Keratinocyte (primary cell): ENCODE data around the gene EDN2. TPM values are rescaled to one million over a fixed set of nuclear protein-coding genes. Genes with fewer than 3 reads are reported as not detected.

Source experiments
- DNase-seq: peaks from one replicate; pipeline ENCODE4 v3.0.0-alpha.2; 2011; ENCODE audit warnings: low read depth, missing footprints, low spot score
- FAIRE-seq: peaks from 2 replicates; lab custom pipeline; 2011; peaks lifted over from hg19 to GRCh38; lab: Jason Lieb, UNC
- H2AFZ ChIP-seq: 2 replicates; pipeline ENCODE4 v1.6.0; 2012; ENCODE audit warnings: low read length, control low read depth, inconsistent platforms; ENCODE audit not compliant: control insufficient read depth
- H3K27ac ChIP-seq: 2 replicates; pipeline ENCODE4 v1.5.1; 2011; ENCODE audit warnings: low read length; ENCODE audit not compliant: control insufficient read depth, insufficient read depth
- H3K27me3 ChIP-seq: 3 replicates; pipeline ENCODE4 v1.6.0; 2011; ENCODE audit warnings: low read length; ENCODE audit not compliant: control insufficient read depth, insufficient read depth; ENCODE audit errors: extremely low read depth
- H3K36me3 ChIP-seq, 2 experiments: 2 replicates in 1 of 2; 3 replicates in 1 of 2; pipeline ENCODE4 v1.5.1; 2011; ENCODE audit warnings: low read length in 2 of 2, mild to moderate bottlenecking in 1 of 2; ENCODE audit not compliant: control insufficient read depth in 2 of 2, insufficient read depth in 2 of 2; ENCODE audit errors: extremely low read depth in 1 of 2
- H3K4me1 ChIP-seq: 3 replicates; pipeline ENCODE4 v1.5.1; 2011; ENCODE audit warnings: low read length; ENCODE audit not compliant: control insufficient read depth, insufficient read depth; ENCODE audit errors: extremely low read depth
- H3K4me2 ChIP-seq: 3 replicates; pipeline ENCODE4 v1.6.0; 2011; ENCODE audit warnings: low read depth, low read length; ENCODE audit not compliant: control insufficient read depth, insufficient read depth; ENCODE audit errors: extremely low read depth
- H3K4me3 ChIP-seq, 3 experiments: fragments of 200-600 bp in 1 of 3; sonication (generic) in 1 of 3; 2 replicates in 2 of 3; 3 replicates in 1 of 3; pipeline ENCODE4 v1.5.1; 2011 to 2016; ENCODE audit warnings: low read length in 3 of 3, mild to moderate bottlenecking in 3 of 3, control low read depth in 2 of 3, inconsistent platforms in 1 of 3, low read depth in 1 of 3, mixed read lengths in 1 of 3, mixed run types in 1 of 3, moderate library complexity in 1 of 3; ENCODE audit not compliant: control insufficient read depth in 2 of 3, insufficient read depth in 2 of 3; ENCODE audit errors: extremely low read depth in 1 of 3
- H3K79me2 ChIP-seq: 2 replicates; pipeline ENCODE4 v1.6.0; 2012; ENCODE audit warnings: low read length; ENCODE audit not compliant: control insufficient read depth, insufficient read depth
- H3K9ac ChIP-seq: 3 replicates; pipeline ENCODE4 v1.6.0; 2011; ENCODE audit warnings: low read length; ENCODE audit not compliant: control insufficient read depth, insufficient read depth; ENCODE audit errors: extremely low read depth
- H3K9me1 ChIP-seq: 3 replicates; pipeline ENCODE4 v1.6.0; 2011; ENCODE audit warnings: low read length; ENCODE audit not compliant: control insufficient read depth, insufficient read depth; ENCODE audit errors: extremely low read depth
- H3K9me3 ChIP-seq: 2 replicates; pipeline ENCODE4 v1.5.1; 2012; ENCODE audit warnings: low read depth, low read length; ENCODE audit not compliant: control insufficient read depth
- H4K20me1 ChIP-seq: 3 replicates; pipeline ENCODE4 v1.6.0; 2011; ENCODE audit warnings: low read length; ENCODE audit not compliant: control insufficient read depth, insufficient read depth; ENCODE audit errors: extremely low read depth
- CTCF ChIP-seq, 3 experiments: IDR thresholded peaks in 1 of 3; conservative IDR thresholded peaks in 1 of 3; optimal IDR thresholded peaks in 1 of 3; 2 replicates in 2 of 3; 3 replicates in 1 of 3; pipeline versions ENCODE3 to v1.5.1; 2011; ENCODE audit warnings: low read length in 3 of 3, mild to moderate bottlenecking in 3 of 3, moderate library complexity in 2 of 3, control low read depth in 1 of 3, inconsistent platforms in 1 of 3; ENCODE audit not compliant: insufficient read depth in 2 of 3; ENCODE audit errors: extremely low read depth in 1 of 3
- EZH2 ChIP-seq: IDR thresholded peaks from one replicate; pipeline ENCODE4 v1.6.1; 2012; ENCODE audit warnings: inconsistent platforms, mild to moderate bottlenecking, low read length, moderate library complexity
- dilution Hi-C: fragments of 300-500 bp; cut with MboI; formaldehyde crosslinking; loops from one replicate; pipeline ENCODE4 v1.7.0; 2020; ENCODE audit warnings: low sequenced_read_pairs; ENCODE audit not compliant: extremely low pct_ligation_motif_present
- polyA plus RNA-seq, 5 experiments: library from polyadenylated mRNA; depleted of rRNA in 3 of 5; stranded (reverse) in 3 of 5; stranded (forward) in 1 of 5; unstranded in 1 of 5; fragments of >200 nt; gene quantifications; 1 replicate in 1 of 5; 2 replicates in 3 of 5; 3 replicates in 1 of 5; pipeline versions ENCODE4 v1.2.1 to v1.2.3, GENCODE V29; 2011 to 2012; ENCODE audit warnings: missing spikeins in 2 of 5, low read depth in 1 of 5, low replicate concordance in 1 of 5

Gene EDN2
- polyA plus RNA-seq, 1 donor (not counting 4 experiments of a cell fraction or from before 2014, with no cell fraction given): 0.34 TPM

GRCh38 chr1:41533016-41533730 lies 48.7 kb upstream of the EDN2 start:
- no peak for FAIRE-seq
- Histone ChIP-seq H3K4me3 (no peak overlapping the region), H3K9ac (no peak overlapping the region), H3K27ac (no peak overlapping the region), H3K4me1 (no peaks in the 10 kb centered on the region), H3K36me3 (no peaks in the 10 kb centered on the region), H3K79me2 (no peaks in the 10 kb centered on the region), H4K20me1 (no peaks in the 10 kb centered on the region), H3K9me1 (no peaks in the 10 kb centered on the region), H3K4me2 (no peak overlapping the region), H3K9me3 (no peaks in the 10 kb centered on the region), H3K27me3 (peaks cover 13% of the 10 kb centered on the region), H2AFZ (no peak overlapping the region)
- no peak for TF ChIP-seq EZH2
- no peak for TF ChIP-seq CTCF (optimal IDR thresholded peaks at IDR 0.05 in 1 of 3, IDR thresholded peaks at IDR 0.05 in 1 of 3, conservative IDR thresholded peaks at IDR 0.05 in 1 of 3; ENCODE audit: extremely low read depth in 1 of 3, insufficient read depth in 2 of 3, low read length in 3 of 3)
- dilution Hi-C loops: no loop called here
- DNase-seq: no peak

GRCh38 chr1:41532206-41532975 lies 47.9 kb upstream of the EDN2 start:
- FAIRE-seq (no peak), DNase-seq (no peak)
- no peaks in the 10 kb centered on the region for H3K9me3 ChIP-seq
- no peaks in the 10 kb centered on the region for H3K36me3 ChIP-seq
- no peak overlapping the region for H3K4me2 ChIP-seq
- H3K79me2 ChIP-seq: no peaks in the 10 kb centered on the region
- no peaks in the 10 kb centered on the region for H3K9me1 ChIP-seq
- H3K27me3 ChIP-seq: peaks cover 13% of the 10 kb centered on the region
- TF ChIP-seq CTCF (optimal IDR thresholded peaks at IDR 0.05 in 1 of 3, IDR thresholded peaks at IDR 0.05 in 1 of 3, conservative IDR thresholded peaks at IDR 0.05 in 1 of 3; ENCODE audit: extremely low read depth in 1 of 3, insufficient read depth in 2 of 3, low read length in 3 of 3) (no peak), EZH2 (no peak)
- H3K9ac ChIP-seq: no peak overlapping the region
- no peak overlapping the region for H3K27ac ChIP-seq
- H4K20me1 ChIP-seq: no peaks in the 10 kb centered on the region
- H3K4me3 ChIP-seq: no peak overlapping the region
- no peaks in the 10 kb centered on the region for H3K4me1 ChIP-seq
- no peak overlapping the region for H2AFZ ChIP-seq
- dilution Hi-C loops: no loop called here
